Pancreas (tissue), 10 donors: Measurements from ENCODE around the gene WBP1. TPM values are rescaled to one million over a fixed set of nuclear protein-coding genes. Genes with fewer than 3 reads are reported as not detected.
A peak's percentile ranks its signal among the peaks of the same experiment; 100 is the strongest.

ENCODE experiments used
- ATAC-seq, 4 donors: fragments of 200-7000 bp; cut with Tn5 transposase; one replicate each; pipeline versions ENCODE4 v1.8.0 to v1.9.1; 2020; ENCODE audit warnings: mild to moderate bottlenecking in 4 of 4, moderate library complexity in 4 of 4
- DNase-seq, 6 donors: peaks; one replicate each; pipeline ENCODE4 v3.0.0-alpha.2; 2020
- FAIRE-seq: peaks from 2 replicates; lab custom pipeline; 2012; peaks lifted over from hg19 to GRCh38; lab: Jason Lieb, UNC
- H3K27ac ChIP-seq, 4 donors: fragments of 200-600 bp; sonication (generic); 1 replicate in 3 of 4; 2 replicates in 1 of 4; pipeline versions ENCODE4 v1.5.0 to v1.8.0; 2020
- H3K27me3 ChIP-seq, 4 donors: fragments of 200-600 bp; one replicate each; pipeline ENCODE4 v1.8.0; 2021
- H3K36me3 ChIP-seq, 3 donors: fragments of 200-600 bp; sonication (generic) in 1 of 3; one replicate each; pipeline versions ENCODE4 v1.5.0 to v1.8.0; 2020 to 2021
- H3K4me1 ChIP-seq, 3 donors: fragments of 200-600 bp; one replicate each; pipeline ENCODE4 v1.8.0; 2021
- H3K4me3 ChIP-seq, 4 donors: fragments of 200-600 bp; sonication (generic) in 2 of 4; one replicate each; pipeline versions ENCODE4 v1.5.0 to v1.8.0; 2020 to 2021
- H3K9me3 ChIP-seq, 4 donors: fragments of 200-600 bp; one replicate each; pipeline ENCODE4 v1.8.0; 2021
- WGBS, 2 donors: extraction: QIAGEN DNeasy Blood & Tissue Kit; methylation state at CpG; one replicate each; pipeline ENCODE4 v1.1.7; 2013; 5-methylcytosine and 5-hydroxymethylcytosine counted together
- intact Hi-C, 3 donors: fragments of 100-400 bp; cut with DNase I; formaldehyde crosslinking; loops; one replicate each; pipeline versions ENCODE4 v1.11.1 to v1.14.2; 2022
- polyA plus RNA-seq, 2 donors: library from polyadenylated mRNA; stranded (reverse); fragments of 200-250 nt; gene quantifications; one replicate each; pipeline ENCODE4 v1.2.3, GENCODE V29; 2013
- total RNA-seq, 6 donors: library from RNA; stranded (reverse); fragmentation: NEBNext Ultra II Directional in 4 of 6; extraction: Animal tissue kit (Norgen Biotek cat#: 25700) in 4 of 6; gene quantifications; one replicate each; pipeline versions ENCODE4 v1.2.1 to v1.2.4, GENCODE V29; 2021 to 2023
- TF ChIP-seq, protein P1 (sequence below), 4 donors: fragments of 200-600 bp; sonication (generic) in 3 of 4; IDR thresholded peaks; one replicate each; pipeline versions ENCODE4 v1.5.0 to v1.8.0; 2021; ENCODE audit warnings: antibody characterized with exemption in 4 of 4
- donor health status: healthy with polysubstance abuse.
- donor health status: DM: no; HTN: no; CAD: no; lungs with moderate emphysema.
- donor health status: DM: no; HTN: no; CAD: no.
- donor health status: control.
- donor health status: control.
- donor health status: Bipolar disorder and iron deficiency.
- donor health status: DM: yes; HTN: yes; CAD: no.
- donor health status: DM: no; HTN: no; CAD: no.
- donor health status: DM: no; HTN: no; CAD: no.
- donor health status: DM: yes; HTN: yes; CAD: no.

The WBP1 gene
- total and polyA plus RNA-seq, 8 donors = 29.1 to 149 (median 44.7) TPM

DNA sequence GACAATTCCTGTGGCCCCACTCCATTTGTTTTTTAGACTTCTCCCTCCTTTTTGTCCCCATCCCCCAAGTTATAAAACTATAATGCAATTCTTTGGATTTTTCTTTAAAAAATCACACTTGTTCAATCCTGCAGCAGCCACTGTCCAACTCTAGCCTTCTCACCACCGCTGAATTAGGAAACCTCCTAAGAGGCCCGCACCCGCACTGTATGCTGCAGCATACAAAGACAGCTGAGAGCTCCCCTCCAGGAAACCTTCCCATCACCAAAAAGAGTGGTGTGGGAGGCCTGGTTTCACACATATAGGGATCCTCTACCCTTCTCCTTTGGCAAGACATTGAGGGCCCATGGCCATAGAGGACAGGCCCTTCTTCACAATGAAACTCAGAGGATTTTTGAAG, 46.4 kb downstream of the WBP1 start:
- peaks cover 0 to under 1% (median 0%) of the 10 kb centered on the region in 4 donors for H3K27me3 ChIP-seq
- TF ChIP-seq, protein P1, sequence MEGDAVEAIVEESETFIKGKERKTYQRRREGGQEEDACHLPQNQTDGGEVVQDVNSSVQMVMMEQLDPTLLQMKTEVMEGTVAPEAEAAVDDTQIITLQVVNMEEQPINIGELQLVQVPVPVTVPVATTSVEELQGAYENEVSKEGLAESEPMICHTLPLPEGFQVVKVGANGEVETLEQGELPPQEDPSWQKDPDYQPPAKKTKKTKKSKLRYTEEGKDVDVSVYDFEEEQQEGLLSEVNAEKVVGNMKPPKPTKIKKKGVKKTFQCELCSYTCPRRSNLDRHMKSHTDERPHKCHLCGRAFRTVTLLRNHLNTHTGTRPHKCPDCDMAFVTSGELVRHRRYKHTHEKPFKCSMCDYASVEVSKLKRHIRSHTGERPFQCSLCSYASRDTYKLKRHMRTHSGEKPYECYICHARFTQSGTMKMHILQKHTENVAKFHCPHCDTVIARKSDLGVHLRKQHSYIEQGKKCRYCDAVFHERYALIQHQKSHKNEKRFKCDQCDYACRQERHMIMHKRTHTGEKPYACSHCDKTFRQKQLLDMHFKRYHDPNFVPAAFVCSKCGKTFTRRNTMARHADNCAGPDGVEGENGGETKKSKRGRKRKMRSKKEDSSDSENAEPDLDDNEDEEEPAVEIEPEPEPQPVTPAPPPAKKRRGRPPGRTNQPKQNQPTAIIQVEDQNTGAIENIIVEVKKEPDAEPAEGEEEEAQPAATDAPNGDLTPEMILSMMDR (IDR thresholded peaks at IDR 0.05) = no peak
- H3K27ac ChIP-seq = no peak overlapping the region
- ATAC-seq (no peak), DNase-seq (no peak), FAIRE-seq (no peak)
- H3K9me3 ChIP-seq = no peaks in the 10 kb centered on the region
- H3K4me1 ChIP-seq = peaks cover 6 to 29% (median 11%) of the 10 kb centered on the region in 3 donors
- intact Hi-C loops = no loop called here
- 92 to 96% methylated on average over 3 of the region's 3 CpGs for WGBS, 2 donors
- H3K36me3 ChIP-seq = no peaks in the 10 kb centered on the region
- no peak overlapping the region for H3K4me3 ChIP-seq

DNA sequence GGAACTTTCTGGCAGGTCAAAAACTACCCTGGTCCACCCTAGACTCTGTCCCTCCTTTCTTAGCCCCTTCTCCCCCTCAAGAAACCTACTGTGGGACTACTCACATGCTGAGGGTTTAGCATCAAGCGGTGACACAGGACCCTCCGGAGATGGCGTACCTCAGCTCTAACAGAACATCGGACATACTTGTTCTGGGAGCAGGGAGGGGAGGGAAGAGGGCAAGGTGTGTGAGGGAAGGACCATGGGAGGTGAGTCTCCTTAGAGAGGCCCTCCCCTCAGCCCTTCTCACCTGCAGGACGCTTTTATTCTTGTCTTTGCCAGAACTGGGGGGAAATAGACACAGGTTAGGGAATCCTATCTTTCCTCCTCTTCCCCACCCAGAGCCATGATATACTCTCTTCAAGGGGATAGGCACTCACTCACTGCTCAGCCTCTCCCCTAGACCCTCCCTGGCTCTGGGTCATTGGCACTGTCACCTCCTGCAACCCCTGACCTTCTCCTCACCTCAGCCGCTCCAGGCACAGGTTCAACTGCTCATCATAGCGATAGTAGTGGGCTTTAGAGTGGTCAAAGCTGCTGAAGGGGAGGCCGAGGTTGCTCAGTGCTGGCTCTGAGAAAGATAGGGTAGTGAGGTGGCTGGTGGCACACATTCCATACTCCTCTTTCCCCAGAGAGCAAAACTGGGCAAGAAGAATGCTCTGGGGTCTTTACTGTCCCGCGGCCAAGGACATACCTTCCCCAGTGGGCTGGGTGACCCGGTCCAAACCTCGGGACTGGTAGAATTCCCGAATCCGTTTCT, 47.4 kb downstream of the WBP1 start:
- H3K9me3 ChIP-seq = no peaks in the 10 kb centered on the region
- TF ChIP-seq, protein P1 (IDR thresholded peaks at IDR 0.05) = no peak
- H3K27ac ChIP-seq = no peak overlapping the region
- DNase-seq (no peak), FAIRE-seq (no peak), ATAC-seq (no peak)
- H3K4me1 ChIP-seq = peaks cover 6 to 29% (median 11%) of the 10 kb centered on the region in 3 donors
- peak overlapping the region in 2 of 4 donors; percentile 65 to 89 for H3K4me3 ChIP-seq
- intact Hi-C loops = no loop called here
- 87 to 93% methylated on average over 14 of the region's 14 CpGs for WGBS, 2 donors
- no peaks in the 10 kb centered on the region for H3K36me3 ChIP-seq
- no peaks in the 10 kb centered on the region for H3K27me3 ChIP-seq

GRCh38 chr2:74507145-74507925, 49.1 kb downstream of the WBP1 start, which contains the start of gene PCGF1:
Gene PCGF1, minus strand, starts transcription at chr2:74507695. Its CDS starts 27 bp downstream, at chr2:74507668.
- Histone ChIP-seq H3K27ac (peak within 1 kb of the TSS; percentile 91 to 98 (median 94)), H3K36me3 (no peaks in the 10 kb centered on the region), H3K27me3 (peaks cover 0 to 7% (median 0%) of the 10 kb centered on the region in 4 donors), H3K4me1 (peaks cover 6 to 29% (median 11%) of the 10 kb centered on the region in 3 donors), H3K9me3 (no peaks in the 10 kb centered on the region), H3K4me3 (peak within 1 kb of the TSS; percentile 64 to 89 (median 69))
- ATAC-seq (peak; percentile 93 to 97 (median 94)), FAIRE-seq (no peak), DNase-seq (peak; percentile 98 to 100 (median 99))
- intact Hi-C loops = no loop called here
- WGBS, 2 donors = 0 to 1% methylated on average over 55 to 56 of the region's 56 CpGs
- TF ChIP-seq, protein P1 (IDR thresholded peaks at IDR 0.05) = no peak

DNA sequence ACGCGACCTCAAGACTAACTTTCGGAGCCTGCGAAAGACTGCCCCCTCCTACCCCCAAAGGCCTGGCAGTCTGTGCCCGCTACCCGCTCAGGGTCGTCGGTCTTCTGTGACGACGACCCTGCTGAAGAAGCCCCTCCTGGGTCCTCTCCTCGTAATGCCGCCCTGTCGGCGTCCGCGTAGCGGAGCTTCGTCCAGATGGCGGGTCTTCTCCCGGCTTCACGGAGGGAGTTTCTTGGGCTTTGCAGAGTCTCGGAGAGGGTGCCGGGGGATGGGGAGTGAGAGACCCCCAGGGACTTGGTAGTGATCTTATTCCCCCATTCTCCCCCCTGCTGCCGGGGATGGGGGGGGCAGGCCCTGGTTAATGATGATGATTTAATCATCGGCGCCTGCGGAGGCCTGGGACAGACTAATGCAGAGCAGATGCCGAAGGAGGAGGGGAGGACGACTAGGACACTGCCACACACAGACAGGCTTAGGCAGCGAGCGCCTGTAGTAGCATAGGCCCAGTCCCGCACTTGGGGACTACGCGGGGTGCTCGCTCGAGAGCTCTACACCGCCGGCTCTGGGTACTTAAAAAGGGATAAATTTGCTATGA, 49.8 kb downstream of the WBP1 start:
- DNase-seq = peak in 3 of 6 donors; percentile 43 to 67 (median 63)
- Histone ChIP-seq H3K36me3 (no peaks in the 10 kb centered on the region), H3K9me3 (no peaks in the 10 kb centered on the region), H3K4me3 (peak overlapping the region; percentile 64 to 89 (median 69)), H3K27ac (peak overlapping the region; percentile 91 to 98 (median 94)), H3K27me3 (peaks cover 0 to 11% (median under 1%) of the 10 kb centered on the region in 4 donors), H3K4me1 (peaks cover 6 to 29% (median 11%) of the 10 kb centered on the region in 3 donors)
- FAIRE-seq = no peak
- TF ChIP-seq, protein P1 (IDR thresholded peaks at IDR 0.05) = no peak
- peak; percentile 16 to 43 (median 27) for ATAC-seq
- WGBS, 2 donors = 7 to 12% methylated on average over 38 of the region's 38 CpGs
- intact Hi-C loops = no loop called here
